CD4-positive, alpha-beta T cell treated with Interferon gamma for 1 hour (primary cell): ENCODE measurements around the gene ENPP6.
"Not testable (repeated sequence)": the region's sequence is repeated elsewhere in the genome, so short reads cannot be mapped to it uniquely, and the experiment has no call there.

Source experiments
- DNase-seq: peaks from one replicate; pipeline ENCODE4 v3.0.0-alpha.2; 2020

The ENPP6 gene

DNA sequence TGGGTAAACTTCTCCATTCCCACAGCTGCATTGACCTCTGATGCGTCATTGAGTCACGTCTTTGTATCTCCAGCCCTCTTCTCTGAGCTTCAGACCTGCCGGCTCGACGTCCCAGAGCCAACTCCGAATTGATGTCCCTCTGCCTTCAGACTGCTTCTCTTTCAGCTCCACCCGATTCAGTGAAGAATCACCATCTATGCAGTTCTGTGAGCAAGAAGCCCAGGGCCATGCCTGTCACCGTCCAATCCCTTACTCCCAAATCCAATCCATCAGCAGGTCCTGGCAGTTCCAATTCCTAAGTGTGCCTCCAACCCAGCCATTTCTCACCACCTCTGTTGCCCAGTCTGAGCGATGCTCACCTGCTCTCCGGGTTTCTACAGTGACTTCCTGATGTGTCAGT lies 70.7 kb downstream of the ENPP6 start:
- DNase-seq = no peak

DNA sequence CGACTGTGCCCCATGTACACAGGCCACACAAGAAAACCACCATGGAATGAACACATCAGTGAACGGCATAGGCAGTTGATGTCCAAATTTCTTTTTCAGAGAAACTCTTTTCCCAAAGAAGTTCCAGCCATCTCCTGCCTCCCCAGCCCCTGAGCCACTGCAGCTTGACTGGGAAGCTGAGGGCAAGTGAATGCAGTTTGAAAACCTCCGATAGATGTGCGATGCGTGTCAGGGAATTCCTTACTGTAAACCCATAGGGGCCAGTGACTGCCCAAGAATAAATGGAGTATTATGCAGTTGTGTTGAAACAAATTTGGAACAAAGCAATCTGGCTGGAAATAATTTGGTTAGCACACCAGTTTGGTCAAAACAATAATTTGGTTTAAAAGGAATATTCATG lies 72.1 kb downstream of the ENPP6 start:
- DNase-seq = no peak

DNA sequence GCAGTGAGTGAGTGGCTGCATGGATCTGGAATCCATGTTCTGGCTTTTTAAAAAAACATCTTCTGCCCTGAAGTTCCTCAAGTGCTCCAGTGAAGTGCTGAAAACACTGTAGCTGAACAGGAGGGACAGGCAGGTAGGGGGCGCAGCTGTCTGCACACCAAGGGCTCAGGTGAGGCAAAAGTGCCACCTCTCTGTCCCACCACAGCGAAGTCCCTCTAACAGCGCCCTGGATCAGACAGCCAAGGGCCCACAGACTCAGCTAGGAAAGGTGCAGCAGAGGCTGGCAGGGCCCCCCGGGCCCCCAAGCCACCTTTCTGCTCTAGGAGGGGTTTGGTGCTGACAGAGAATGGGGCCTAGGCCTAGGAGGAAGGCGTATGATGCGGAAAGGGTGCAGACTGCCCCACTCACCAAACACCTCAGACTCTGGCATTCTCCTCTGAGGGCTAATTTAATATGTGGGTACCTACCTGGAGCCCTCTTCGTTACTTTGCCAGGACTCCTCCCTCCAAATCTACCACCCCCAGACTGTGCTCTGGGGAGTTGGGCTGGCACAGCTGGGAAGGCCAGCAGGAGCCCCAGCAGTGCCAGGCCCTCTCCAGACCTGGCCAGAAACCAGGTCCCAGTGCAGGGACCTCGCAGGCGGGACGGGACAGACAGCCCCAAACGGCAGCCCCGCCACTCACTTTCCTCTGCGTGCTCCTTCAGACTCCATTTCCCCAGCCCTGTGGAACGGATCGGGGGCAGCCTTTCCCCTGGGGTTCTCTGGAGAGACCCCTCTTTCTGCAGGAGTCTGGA lies 73.7 kb downstream of the ENPP6 start:
- no peak for DNase-seq

DNA sequence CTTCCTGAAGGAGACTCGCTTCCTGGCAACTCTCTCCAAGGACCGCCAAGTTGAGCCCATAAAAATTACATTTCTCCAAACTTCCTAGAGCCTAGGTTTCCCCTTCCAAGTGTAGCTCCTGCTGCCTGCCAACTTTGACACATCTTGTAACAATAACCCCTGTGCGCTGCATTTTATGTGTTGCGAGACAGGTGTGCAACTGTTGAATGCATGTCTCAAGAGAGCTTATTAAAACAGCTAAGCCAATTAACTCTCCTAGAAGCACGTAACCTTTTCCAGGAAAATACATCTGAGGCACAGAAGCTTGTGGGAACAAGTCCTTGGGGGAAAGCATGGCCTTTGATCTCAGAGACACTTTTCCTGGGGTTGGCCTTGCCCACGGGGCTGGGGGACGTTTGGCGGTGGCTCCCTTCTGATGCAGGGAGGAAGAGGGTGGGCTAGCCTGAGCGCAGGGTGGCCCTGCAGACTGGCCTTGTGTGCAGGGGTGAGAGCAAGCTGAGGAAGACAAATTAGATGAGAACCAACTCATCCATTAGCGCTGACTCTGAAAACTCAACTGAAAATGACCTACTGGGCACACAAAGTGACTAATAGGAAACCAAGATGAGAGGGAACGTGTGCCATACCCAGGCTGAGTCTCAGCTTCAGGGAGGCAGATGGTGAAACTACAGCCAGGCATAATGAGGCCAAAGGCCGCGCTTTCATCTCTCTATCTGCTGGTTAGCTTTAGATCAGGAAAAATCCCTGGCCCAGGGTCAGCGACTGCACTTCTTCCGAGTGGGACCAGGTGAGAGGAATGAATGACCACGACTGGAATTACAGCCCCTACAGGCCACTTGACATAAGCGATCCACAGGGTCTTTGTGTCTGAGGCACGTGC lies 75.3 kb downstream of the ENPP6 start:
- no peak for DNase-seq

DNA sequence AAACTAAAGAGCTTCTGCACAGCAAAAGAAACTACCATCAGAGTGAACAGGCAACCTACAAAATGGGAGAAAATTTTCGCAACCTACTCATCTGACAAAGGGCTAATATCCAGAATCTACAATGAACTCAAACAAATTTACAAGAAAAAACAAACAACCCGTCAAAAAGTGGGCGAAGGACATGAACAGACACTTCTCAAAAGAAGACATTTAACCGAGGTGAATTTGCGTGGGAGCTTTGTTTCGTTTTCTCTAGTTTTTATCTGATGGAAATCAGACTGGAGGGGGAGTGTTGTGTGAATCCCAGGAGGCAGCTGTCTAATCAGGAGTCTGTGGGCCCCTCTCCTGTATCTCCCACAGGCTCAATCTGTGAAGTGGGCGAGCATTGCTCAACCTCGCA lies 76.8 kb downstream of the ENPP6 start:
- DNase-seq = not testable (repeated sequence)

DNA sequence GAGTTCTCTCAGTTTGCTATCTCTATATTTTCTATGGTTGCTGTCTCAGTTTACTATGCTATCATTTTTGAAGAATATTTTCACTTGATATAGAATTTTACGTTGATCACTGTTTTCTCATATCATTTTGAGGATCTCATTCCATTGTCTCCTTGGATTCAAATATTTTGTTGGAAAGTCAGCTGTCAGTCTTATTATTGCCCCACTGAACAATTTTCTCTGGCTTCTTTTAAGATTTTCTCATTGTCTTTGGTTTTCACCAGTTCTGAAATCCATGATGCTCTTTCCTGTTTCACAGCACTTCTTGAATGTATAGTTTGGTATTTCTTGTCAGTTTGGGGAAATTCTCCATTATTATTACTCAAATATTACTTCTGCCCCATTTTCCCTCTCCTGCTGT lies 81.1 kb downstream of the ENPP6 start:
- DNase-seq = no peak

DNA sequence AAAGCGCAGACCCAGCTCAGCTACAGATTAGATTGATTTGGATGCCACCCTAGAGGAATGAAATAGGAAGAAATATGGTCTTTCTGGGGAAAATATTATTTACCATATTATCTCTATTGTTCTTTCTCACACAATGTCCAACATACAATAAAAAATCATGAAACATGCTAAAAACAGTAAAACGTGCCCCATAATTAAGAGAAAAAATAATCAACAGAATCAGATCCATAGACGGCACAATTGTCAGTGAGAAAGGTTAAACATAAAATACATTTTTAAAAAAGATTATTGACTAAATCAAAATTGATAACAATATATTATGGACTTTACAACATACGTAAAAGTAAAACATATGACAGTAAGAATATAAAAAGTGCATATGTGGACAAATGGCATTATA lies 90.9 kb downstream of the ENPP6 start:
- DNase-seq = no peak

DNA sequence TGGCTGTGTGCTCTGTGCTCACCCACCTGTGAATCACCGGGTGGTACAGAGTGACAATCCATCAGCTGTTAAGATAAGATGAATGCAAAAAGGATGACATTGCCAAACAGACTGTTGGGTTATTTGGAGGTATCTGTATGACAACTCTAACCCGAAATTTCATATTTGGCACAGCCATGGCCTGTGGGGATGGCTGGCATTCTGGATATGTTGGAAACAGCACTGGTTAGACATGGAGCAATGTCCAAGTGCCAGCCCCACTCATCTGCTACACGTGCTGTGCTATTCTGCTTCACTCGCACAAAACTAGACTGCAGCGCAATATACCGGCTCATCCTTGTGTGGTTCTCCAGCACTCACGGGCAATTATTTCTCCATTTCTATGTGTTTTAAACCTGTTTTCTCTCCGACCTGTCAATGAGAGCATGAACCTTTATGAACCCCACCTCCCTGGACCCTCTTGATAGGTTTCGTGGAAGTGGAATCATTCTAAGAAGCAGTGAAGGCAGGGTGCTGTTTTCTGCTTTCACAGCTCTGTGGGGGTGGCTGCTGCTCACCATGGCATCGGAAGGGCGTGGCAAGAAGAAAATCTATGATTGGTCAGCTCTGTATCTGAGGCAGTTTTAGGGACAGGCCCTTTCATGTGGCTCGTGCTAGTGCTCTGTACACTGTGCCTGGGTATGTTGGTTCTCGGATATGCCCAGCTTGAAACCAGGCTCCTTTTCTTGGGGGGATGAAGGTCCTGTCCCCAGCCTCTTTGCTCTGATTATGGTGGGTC lies 94.9 kb downstream of the ENPP6 start:
- no peak for DNase-seq

DNA sequence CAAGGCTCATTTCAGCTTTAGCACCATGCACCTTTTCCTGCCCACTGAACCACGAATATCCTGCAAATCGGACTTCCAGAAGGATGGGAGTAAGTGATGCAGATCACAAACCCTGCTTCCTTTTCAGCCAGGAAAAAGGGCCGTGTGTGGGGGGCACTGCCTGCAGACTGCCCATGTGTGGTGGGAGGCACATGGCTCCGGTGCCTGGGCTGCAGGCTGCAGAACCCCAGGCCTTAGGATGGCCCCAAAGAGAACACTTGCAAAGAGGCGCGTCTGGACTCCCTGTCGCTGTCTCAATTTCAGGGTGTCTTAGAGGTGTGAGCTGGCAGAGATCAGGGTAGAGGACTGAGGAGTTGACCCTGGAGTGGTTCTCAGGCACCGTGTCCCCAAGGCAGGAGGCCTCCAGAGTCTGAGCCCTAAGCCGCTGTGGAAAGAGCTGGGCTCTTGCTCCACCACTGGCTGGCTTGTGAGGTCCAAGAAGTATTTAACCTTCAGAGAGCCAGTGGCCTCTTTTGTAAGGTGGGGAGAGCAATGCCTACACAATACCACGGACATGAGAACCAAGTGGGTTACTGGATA lies 97.0 kb downstream of the ENPP6 start:
- no peak for DNase-seq

DNA sequence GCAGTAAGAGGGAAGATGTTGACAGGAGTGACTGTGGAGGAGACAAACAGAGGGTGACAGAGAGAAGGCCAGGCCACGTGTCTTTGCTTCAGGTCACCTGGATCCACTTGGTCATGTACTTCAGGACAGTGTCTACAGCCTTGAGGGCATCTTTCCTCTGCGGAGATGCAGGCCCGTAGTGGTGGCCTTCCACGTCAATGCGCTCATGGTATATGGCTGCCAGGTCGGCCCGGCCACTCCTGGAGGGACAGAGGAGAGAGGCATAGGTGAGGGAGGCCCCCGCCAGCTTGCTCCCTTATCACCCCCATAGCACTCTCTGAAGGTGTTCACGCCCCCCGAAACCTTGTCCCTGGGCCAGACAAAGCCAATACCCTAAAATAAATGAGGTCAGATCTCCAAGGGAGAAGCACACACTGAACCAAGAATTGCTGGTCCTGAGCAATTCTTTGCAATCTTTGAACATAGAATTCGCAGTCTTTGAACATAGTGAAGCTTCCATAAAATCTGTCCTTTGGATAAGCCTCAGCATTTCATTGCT lies 99.9 kb downstream of the ENPP6 start:
- DNase-seq = no peak

DNA sequence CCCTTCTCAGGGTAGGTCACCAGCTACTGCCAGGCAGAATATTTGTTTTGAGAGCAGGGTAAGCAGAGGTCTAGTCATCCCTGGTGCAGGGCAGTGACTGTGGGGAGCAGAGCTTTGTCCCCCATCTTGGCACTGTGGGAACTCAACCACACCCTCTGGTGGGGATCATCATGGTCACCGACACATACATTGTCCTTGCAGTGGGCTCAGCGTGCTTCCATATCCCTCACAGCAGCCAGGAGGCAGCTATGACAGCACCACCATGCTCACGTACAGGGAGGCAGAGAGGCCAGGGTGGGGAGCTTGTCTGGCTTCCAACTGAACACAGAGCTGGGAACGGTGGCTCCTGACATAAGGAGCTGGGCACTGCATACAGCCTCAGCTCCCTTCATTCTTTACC lies 102.3 kb downstream of the ENPP6 start:
- no peak for DNase-seq

DNA sequence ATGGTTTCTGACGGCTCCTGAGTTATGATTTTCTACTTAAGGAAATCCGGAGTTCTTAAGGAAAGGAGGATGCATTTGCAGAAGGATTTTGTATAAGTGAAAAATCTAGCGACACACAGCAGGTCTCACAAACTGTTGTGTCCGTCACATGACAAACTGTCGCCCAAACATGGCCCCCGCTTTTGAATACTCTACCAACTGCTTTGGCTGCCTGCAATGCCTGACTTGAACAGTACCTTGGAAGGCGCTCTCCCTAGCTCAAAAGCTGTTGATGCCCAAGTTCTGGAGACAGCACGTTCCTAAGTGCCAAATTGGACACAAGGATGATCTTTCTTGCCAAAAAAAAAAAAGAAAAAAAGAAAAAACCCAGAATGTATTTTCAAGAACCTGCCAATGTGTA lies 103.2 kb downstream of the ENPP6 start:
- DNase-seq = no peak

DNA sequence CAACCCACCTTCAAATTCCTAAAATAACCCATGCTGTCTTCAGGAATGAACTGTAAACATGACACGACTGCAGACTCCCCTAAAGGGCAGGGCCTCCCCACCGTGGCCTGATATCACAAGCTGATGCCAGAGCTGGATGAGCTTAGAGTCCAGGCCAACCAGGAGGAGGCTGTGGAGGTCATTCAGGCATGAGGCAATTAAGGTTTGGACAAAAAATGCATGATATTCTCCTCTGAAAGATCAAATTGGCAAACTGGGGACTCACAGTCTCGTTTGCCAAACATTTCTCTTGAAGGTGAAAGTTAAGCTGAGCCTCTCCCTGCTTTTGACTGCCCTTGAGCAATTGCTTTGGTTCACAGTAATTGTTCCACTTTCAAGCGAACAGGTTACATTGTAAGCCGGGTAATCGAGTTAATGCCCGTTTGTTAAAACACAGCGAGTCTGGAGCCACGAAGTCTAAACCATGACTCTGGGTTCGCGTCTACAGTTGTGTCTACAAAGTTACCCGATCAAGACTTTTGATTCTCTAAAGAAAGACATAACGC lies 105.6 kb downstream of the ENPP6 start:
- no peak for DNase-seq

DNA sequence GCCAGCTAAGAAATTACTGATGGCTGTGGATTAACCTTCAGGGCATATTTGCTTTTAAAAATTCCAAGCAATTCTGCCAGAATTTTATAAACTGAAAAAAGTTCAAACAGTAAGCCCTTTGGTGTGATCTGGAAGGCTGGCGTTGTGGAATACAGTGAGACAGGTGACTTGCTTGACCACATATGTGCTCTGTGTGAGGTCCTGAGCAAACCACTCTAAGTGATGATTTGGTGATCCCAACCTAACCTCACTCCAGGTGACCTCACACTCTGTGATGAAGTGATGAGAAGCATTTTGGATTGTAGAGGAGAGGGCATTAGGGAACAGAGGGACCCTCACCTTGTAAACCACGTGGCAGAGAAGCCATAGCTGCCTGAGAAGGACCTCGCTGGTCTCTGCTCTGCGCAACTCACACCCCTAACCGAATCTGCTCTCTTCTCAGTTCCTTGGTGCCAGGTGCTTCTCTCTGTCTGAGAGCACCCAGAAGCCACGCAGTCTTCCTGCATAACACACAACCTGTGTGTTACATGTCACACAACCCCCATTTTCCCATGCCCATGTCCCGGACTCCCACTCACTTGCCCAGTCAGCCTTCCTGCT lies 106.3 kb downstream of the ENPP6 start:
- DNase-seq = no peak

DNA sequence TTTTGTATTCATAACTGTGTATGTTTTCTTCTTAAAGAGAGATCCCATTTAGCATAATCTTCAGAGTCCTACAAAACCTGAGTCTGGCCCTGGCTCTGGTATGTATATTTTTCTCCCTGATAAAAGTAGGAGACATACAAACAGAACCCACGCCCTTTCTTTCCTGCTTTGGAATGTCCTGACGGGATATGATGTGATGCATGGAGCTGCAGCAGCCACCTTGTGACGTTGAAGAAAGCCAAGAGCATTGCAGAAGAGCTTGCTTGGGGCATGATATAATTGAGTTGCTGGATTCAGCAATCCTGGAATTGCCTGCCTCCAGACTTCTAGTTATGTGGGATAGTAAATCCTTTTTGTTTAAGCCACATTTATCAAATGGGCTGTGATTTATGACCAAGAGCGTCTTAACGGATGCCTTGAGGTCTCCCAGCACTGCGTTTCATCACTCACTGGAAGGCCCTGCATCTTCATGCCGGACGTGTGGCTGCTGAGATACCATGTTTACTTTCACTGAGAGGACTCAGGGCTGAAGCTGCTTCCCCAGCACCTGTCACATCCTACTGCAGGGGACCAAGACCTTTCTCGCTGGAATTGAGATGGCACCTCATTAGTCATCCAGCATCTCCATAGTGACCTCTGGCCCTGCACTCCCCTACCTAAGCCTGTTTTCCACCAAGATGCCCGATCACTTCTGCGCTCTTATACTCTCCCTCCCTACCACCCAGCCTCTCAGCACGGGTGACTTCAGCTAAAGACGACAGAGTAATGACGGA lies 107.0 kb downstream of the ENPP6 start:
- no peak for DNase-seq

DNA sequence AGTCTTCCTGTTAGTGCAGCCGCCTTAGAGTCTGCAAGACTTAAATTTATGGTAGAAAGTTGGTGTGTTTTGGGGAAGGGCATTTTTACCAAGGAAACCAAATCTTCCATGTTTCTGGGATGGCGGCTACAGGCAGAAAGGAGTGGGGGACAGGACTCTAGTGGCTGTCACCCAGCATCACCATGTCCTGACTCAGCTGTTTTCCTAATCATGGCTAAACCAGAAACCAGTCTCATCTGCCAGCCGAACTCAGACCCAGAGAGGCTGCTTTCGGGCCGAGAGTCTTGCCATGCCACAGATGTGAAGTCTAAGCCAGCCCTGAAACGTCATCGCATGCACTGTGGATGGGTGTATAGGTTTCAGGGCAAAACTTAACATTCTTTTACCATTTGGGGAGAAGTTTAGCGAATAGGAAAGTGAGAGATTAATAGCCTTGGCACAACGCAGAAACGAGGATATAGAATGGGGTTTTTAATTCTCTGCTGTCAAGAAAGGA lies 109.6 kb downstream of the ENPP6 start:
- DNase-seq = no peak

DNA sequence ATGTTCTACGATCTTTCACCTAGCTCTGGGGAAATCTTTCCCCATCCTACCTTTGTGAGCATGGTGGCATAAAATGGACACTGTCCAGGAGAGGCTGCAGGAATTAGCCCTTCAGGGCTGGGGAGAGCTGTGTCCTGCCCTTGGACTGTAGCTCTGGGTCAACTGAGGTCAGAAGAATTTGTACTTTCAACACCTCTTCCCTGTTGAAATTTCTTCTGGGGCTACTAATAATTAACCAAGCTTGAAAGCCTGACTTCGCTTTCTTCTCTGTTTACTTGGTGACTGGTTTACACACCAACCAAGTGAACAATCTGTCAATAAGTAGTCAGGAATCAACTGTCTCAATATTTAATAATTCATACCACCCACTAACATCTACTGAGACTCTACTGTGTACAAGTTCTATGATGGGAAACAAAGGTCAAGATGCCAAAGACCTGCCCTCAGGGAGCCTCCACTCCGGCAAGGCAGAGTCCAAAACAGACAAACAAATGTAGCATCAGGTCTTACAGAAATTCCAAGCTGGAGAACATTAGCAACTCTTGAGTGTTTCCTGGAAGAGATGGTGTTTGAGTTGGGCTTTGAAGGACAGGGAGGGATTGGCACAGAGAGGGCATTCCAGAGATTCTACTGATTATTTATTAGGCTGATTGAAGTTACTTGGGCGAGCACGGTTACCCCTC lies 113.1 kb downstream of the ENPP6 start:
- DNase-seq = no peak

DNA sequence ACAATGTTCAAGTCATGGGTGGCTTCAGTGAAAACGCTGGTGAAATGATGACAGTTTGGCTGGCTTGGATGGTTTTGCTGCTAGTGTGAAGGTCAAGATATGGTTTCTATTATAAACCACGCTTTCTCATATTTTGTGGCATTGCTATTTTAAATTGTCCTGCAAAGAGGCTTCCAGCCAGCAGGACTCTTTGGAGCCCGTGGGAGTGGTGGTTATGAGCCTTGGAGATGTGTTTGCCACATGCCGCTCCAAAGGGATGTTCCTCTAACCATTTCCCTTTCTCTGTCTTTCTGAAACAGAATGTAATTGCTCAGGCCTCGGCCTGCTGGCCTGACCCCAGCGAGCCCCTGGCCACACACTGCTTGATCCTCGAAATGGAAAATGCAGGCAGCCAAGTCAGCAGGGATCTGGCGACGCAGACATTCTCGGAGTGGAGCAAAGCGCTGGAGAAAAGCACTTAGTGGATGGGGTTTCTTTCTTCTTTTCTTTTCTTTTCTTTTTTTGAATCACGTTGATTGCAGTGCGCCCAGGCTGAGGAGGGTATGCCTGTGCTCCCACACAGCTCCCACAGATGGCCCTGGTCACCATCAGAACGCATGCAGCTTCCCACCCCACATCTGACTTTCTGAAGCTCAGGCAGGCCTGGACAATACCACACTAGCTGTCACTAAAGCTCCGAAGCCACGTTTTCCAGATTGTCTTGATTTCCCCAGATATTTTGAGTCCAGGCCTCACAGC lies 114.0 kb downstream of the ENPP6 start:
- DNase-seq = no peak

DNA sequence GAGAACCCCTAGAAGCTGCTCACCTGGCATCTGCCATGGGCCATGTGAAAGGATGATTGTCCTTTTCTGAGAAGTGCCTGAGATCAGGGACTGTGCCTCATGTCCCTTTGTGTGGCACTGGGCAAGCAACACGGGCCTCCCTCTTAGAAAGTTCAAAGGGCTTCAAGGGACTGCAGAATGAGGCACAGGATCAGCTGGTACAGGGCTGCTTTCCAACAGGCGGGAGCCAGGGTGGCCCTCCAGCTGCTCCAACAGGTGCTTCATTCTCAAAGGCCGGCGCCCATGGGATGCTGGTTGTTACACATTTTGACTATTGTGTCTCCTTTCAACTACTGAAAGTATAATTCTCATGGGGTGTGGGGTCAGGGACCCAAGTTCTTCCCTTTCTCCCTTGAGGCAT lies 114.7 kb downstream of the ENPP6 start:
- no peak for DNase-seq

DNA sequence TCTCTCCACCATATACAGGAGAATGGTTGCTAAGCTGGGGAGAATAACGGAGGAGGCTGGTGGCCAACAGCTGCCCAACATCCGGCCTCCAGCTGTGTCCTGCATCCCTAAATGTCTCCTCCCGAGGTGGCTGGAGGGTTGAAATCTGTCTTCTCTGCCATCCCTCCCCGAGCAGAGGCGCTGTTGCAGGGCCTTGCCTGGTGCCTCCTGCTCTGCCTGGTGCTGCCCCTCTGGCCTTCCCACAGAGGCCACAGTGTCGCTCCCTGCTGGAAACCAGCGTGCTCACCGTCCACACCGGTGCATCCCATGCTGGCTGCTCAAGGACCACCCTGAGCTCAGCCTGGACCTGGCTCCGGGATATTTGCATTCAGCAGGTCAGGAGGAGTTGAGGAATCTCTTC lies 115.2 kb downstream of the ENPP6 start:
- DNase-seq = no peak
